Keratinocyte (primary cell): ENCODE results near the gene TPMT.

Experiments
- CTCF ChIP-seq, 3 experiments: IDR thresholded peaks in 1 of 3; conservative IDR thresholded peaks in 1 of 3; optimal IDR thresholded peaks in 1 of 3; 2 replicates in 2 of 3; 3 replicates in 1 of 3; pipeline versions ENCODE3 to v1.5.1; 2011; ENCODE audit warnings: low read length in 3 of 3, mild to moderate bottlenecking in 3 of 3, moderate library complexity in 2 of 3, control low read depth in 1 of 3, inconsistent platforms in 1 of 3; ENCODE audit not compliant: insufficient read depth in 2 of 3; ENCODE audit errors: extremely low read depth in 1 of 3
- EZH2 ChIP-seq: IDR thresholded peaks from one replicate; pipeline ENCODE4 v1.6.1; 2012; ENCODE audit warnings: inconsistent platforms, mild to moderate bottlenecking, low read length, moderate library complexity

- TF ChIP-seq EZH2 (no peak), CTCF (optimal IDR thresholded peaks at IDR 0.05 in 1 of 3, IDR thresholded peaks at IDR 0.05 in 1 of 3, conservative IDR thresholded peaks at IDR 0.05 in 1 of 3; ENCODE audit: extremely low read depth in 1 of 3, insufficient read depth in 2 of 3, low read length in 3 of 3) (no peak)
Observed at GRCh38 chr6:18118330-18118729, 36.5 kb downstream of the TPMT start.
